ENCODE results near the gene BRCA2. TPM values are rescaled to one million over a fixed set of nuclear protein-coding genes. Genes with fewer than 3 reads are reported as not detected.

Gene BRCA2
- total RNA-seq, 2 experiments from 2014 or later = 1.9 to 2.4 TPM

DNA sequence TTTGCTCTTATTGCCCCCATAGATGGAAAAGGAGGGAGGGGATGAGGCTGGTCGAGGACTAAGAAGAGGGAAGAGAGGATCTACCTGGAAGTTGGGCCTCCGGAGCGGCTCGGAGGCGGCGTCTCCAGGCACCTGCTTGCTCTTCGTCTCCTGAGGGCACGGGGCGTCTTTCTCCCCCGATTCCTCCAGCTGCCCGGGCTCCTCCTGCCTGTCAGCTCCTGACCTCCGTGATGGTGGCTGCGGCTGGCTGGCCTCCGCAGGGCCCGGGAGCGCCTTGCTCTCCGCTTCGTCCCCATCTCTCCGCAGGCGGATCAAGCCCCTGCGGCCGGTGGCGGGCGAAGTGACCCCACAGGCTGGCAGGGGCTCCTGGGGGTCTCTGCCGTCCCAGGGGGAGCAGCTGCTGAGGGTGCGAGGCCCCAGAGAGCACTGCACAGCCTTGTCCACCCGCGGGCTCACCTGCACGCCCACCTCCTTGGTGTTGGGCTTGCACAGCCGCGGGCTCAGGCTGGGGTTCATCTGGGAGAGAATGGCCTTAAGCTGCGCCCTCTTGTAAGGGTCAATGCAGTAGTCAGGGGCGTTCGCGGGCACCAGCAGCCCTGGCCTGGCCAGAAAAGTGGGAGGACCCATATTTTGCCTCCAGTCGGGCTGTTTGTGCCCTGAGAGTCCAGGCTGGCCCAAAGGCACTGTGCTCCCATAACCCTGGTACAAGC, 4.0 kb upstream of the BRCA2 start:
- ChIA-PET CTCF (no interaction called here), POLR2A (no interaction called here)
- ATAC-seq (ENCODE audit: poor library complexity) (no peak), DNase-seq (peak in 1 of 14 experiments; percentile 16)
- no peak overlapping the region for H3K4me3 Mint-ChIP-seq
- peaks cover 19% of the 10 kb centered on the region for H3K4me1 ChIP-seq (ENCODE audit: insufficient read depth, low read length)
- H3K27ac Mint-ChIP-seq = no peak overlapping the region
- peaks cover 13% of the 10 kb centered on the region for H3K36me3 Mint-ChIP-seq (ENCODE audit: low read depth)
- TF ChIP-seq, protein P1, sequence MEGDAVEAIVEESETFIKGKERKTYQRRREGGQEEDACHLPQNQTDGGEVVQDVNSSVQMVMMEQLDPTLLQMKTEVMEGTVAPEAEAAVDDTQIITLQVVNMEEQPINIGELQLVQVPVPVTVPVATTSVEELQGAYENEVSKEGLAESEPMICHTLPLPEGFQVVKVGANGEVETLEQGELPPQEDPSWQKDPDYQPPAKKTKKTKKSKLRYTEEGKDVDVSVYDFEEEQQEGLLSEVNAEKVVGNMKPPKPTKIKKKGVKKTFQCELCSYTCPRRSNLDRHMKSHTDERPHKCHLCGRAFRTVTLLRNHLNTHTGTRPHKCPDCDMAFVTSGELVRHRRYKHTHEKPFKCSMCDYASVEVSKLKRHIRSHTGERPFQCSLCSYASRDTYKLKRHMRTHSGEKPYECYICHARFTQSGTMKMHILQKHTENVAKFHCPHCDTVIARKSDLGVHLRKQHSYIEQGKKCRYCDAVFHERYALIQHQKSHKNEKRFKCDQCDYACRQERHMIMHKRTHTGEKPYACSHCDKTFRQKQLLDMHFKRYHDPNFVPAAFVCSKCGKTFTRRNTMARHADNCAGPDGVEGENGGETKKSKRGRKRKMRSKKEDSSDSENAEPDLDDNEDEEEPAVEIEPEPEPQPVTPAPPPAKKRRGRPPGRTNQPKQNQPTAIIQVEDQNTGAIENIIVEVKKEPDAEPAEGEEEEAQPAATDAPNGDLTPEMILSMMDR (IDR thresholded peaks at IDR 0.05) = no peak
- H3K27me3 ChIP-seq (ENCODE audit: control insufficient read depth in 1 of 2, insufficient read depth in 2 of 2, low read length in 2 of 2) = no peaks in the 10 kb centered on the region
- no peak overlapping the region for H3K27ac ChIP-seq (ENCODE audit: low read depth in 1 of 2, low read length in 2 of 2)
- H3K9me3 Mint-ChIP-seq = no peaks in the 10 kb centered on the region
- no peak overlapping the region for H3K4me3 ChIP-seq (ENCODE audit: low read length)
- H3K4me1 Mint-ChIP-seq (ENCODE audit: low read depth) = peaks cover 29% of the 10 kb centered on the region
- H3K27me3 Mint-ChIP-seq = no peaks in the 10 kb centered on the region
- H3K9me3 ChIP-seq (ENCODE audit: control insufficient read depth in 1 of 2, insufficient read depth in 1 of 2, low read length in 2 of 2) = no peaks in the 10 kb centered on the region
- intact Hi-C loops (cut with DNase I, micrococcal nuclease) = loop anchor here (2.0 to 10.0 kb wide), 3 partner anchors 65 to 1503 kb away; partner anchors contain the start of genes HSPH1 (in 1 of the 2) and RFC3 (in 1 of the 2)
- no peaks in the 10 kb centered on the region for H3K36me3 ChIP-seq (ENCODE audit: insufficient read depth, low read length)

DNA sequence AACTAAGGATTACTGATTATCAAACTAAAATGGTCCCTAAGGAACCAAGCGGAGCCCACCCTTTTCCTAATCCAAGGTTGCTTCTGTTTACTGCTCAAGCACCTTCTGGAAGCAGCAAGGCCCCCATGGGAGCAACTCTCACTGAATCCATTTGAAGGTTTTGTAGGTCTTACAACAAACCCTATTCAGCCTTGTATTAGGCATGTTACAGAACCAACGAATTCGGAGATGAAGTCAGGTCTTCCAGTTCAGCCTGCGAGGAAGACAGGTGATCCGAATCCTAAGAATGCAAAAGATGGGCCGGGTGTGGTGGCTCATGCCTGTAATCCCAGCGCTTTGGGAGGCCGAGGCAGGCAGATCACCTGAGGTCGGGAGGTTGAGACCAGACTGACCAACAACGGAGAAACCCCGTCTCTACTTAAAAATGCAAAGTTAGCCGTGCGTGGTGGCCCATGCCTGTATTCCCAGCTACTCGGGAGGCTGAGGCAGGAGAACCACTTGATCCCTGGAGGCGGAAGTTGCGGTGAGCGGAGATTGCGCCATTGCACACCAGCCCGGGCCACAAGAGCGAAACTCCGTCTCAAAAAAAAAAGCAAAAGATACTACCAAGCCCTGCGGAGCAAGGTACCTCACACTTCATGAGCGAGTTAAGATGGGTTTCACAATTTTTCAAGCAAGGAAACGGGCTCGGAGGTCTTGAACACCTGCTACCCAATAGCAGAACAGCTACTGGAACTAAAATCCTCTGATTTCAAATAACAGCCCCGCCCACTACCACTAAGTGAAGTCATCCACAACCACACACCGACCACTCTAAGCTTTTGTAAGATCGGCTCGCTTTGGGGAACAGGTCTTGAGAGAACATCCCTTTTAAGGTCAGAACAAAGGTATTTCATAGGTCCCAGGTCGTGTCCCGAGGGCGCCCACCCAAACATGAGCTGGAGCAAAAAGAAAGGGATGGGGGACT, 754 bp upstream of the BRCA2 start:
- Mint-ChIP-seq H3K27me3 (no peaks in the 10 kb centered on the region), H3K4me1 (ENCODE audit: low read depth) (peaks cover 24% of the 10 kb centered on the region), H3K36me3 (ENCODE audit: low read depth) (peaks cover 13% of the 10 kb centered on the region), H3K4me3 (peak overlapping the region; percentile 96), H3K27ac (peak overlapping the region; percentile 100), H3K9me3 (no peaks in the 10 kb centered on the region)
- Histone ChIP-seq H3K27me3 (ENCODE audit: control insufficient read depth in 1 of 2, insufficient read depth in 2 of 2, low read length in 2 of 2) (no peaks in the 10 kb centered on the region), H3K9me3 (ENCODE audit: control insufficient read depth in 1 of 2, insufficient read depth in 1 of 2, low read length in 2 of 2) (no peaks in the 10 kb centered on the region), H3K27ac (ENCODE audit: low read depth in 1 of 2, low read length in 2 of 2) (peak overlapping the region; percentile 99 to 100), H3K4me3 (ENCODE audit: low read length) (peak overlapping the region; percentile 84), H3K36me3 (ENCODE audit: insufficient read depth, low read length) (no peaks in the 10 kb centered on the region), H3K4me1 (ENCODE audit: insufficient read depth, low read length) (peaks cover 19% of the 10 kb centered on the region)
- DNase-seq (peak in 11 of 14 experiments; percentile 18 to 84 (median 54)), ATAC-seq (ENCODE audit: poor library complexity) (peak; percentile 77)
- ChIA-PET CTCF (interaction anchor here (0.9 to 1.3 kb wide), 2 partner anchors 405 to 1228 kb away, joined by 3 to 4 read pairs; no protein-coding TSS in a partner anchor), POLR2A (interaction anchor here (0.5 to 3.2 kb wide), 23 partner anchors 8 to 1504 kb away, joined by 3 to 83 read pairs (median 5); partner anchors contain the start of genes HSPH1, N4BP2L1, N4BP2L2 and PDS5B)
- intact Hi-C loops (cut with DNase I, micrococcal nuclease) = loop anchor here (2.0 to 10.0 kb wide), 7 partner anchors 112 to 1500 kb away; partner anchors contain the start of genes HSPH1 (in 1 of the 2), PDS5B (in 1 of the 2) and RFC3 (in 1 of the 2)
- TF ChIP-seq, protein P1 (IDR thresholded peaks at IDR 0.05) = no peak

DNA sequence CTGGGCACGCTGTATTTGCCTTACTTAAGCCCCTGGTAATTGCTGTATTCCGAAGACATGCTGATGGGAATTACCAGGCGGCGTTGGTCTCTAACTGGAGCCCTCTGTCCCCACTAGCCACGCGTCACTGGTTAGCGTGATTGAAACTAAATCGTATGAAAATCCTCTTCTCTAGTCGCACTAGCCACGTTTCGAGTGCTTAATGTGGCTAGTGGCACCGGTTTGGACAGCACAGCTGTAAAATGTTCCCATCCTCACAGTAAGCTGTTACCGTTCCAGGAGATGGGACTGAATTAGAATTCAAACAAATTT, 676 bp downstream of the BRCA2 start:
- peak overlapping the region; percentile 100 for H3K27ac Mint-ChIP-seq
- DNase-seq = no peak
- POLR2A ChIA-PET = interaction anchor here (0.9 to 3.2 kb wide), 8 partner anchors 111 to 1227 kb away, joined by 3 to 83 read pairs (median 10); partner anchors contain the start of genes N4BP2L1, N4BP2L2 and PDS5B
- intact Hi-C loops (cut with DNase I, micrococcal nuclease) = loop anchor here (2.0 to 10.0 kb wide), 6 partner anchors 126 to 1499 kb away; partner anchors contain the start of genes HSPH1 (in 1 of the 2), N4BP2L2 (in 1 of the 2), PDS5B (in 1 of the 2) and RFC3 (in 1 of the 2)
- CTCF ChIA-PET = interaction anchor here (0.5 kb wide), 2 partner anchors 8 to 13 kb away, joined by 3 to 4 read pairs; no protein-coding TSS in a partner anchor
- Histone ChIP-seq H3K36me3 (ENCODE audit: insufficient read depth, low read length) (no peaks in the 10 kb centered on the region), H3K27me3 (ENCODE audit: control insufficient read depth in 1 of 2, insufficient read depth in 2 of 2, low read length in 2 of 2) (no peaks in the 10 kb centered on the region), H3K4me1 (ENCODE audit: insufficient read depth, low read length) (peaks cover 15% of the 10 kb centered on the region), H3K4me3 (ENCODE audit: low read length) (peak overlapping the region; percentile 84), H3K27ac (ENCODE audit: low read depth in 1 of 2, low read length in 2 of 2) (peak overlapping the region in 1 of 2 donors; percentile 100), H3K9me3 (ENCODE audit: control insufficient read depth in 1 of 2, insufficient read depth in 1 of 2, low read length in 2 of 2) (no peaks in the 10 kb centered on the region)
- H3K4me3 Mint-ChIP-seq = peak overlapping the region; percentile 96
- no peaks in the 10 kb centered on the region for H3K27me3 Mint-ChIP-seq
- H3K9me3 Mint-ChIP-seq = no peaks in the 10 kb centered on the region
- peaks cover 16% of the 10 kb centered on the region for H3K4me1 Mint-ChIP-seq (ENCODE audit: low read depth)
- ATAC-seq (ENCODE audit: poor library complexity) = no peak
- peaks cover 13% of the 10 kb centered on the region for H3K36me3 Mint-ChIP-seq (ENCODE audit: low read depth)
- TF ChIP-seq, protein P1 (IDR thresholded peaks at IDR 0.05) = no peak
